Activated naive CD4-positive, alpha-beta T cell treated with anti-CD3 and anti-CD28 coated beads, Interleukin-2, amount 50 U/mL, for 24 hours (primary cell): ENCODE measurements around the gene LCNL1.
A peak's percentile ranks its signal among the peaks of the same experiment; 100 is the strongest.
"Not testable (repeated sequence)": the region's sequence is repeated elsewhere in the genome, so short reads cannot be mapped to it uniquely, and the experiment has no call there.

Source experiments
- H3K27ac Mint-ChIP-seq: one replicate; pipeline ENCODE4 v1.8.0; 2021; ENCODE audit warnings: mild to moderate bottlenecking, mixed read lengths
- H3K27me3 Mint-ChIP-seq: one replicate; pipeline ENCODE4 v1.8.0; 2021; ENCODE audit warnings: mixed read lengths
- H3K36me3 Mint-ChIP-seq: one replicate; pipeline ENCODE4 v1.8.0; 2021; ENCODE audit warnings: mixed read lengths
- H3K4me1 Mint-ChIP-seq: one replicate; pipeline ENCODE4 v1.8.0; 2021; ENCODE audit warnings: mixed read lengths
- H3K4me3 Mint-ChIP-seq: one replicate; pipeline ENCODE4 v1.8.0; 2021; ENCODE audit warnings: mild to moderate bottlenecking, mixed read lengths
- H3K9me3 Mint-ChIP-seq: one replicate; pipeline ENCODE4 v1.8.0; 2021; ENCODE audit warnings: mixed read lengths

LCNL1 gene

GRCh38 chr9:137027369-137028262, 44.8 kb downstream of the LCNL1 start, which contains the start of gene ABCA2:
TSS of gene ABCA2 (minus strand) at chr9:137028237. CDS start at chr9:137028140, 97 bp downstream.
- no peaks in the 10 kb centered on the region for H3K9me3 Mint-ChIP-seq

GRCh38 chr9:137028263-137029057, 45.7 kb downstream of the LCNL1 start:
- Mint-ChIP-seq H3K27me3 (no peaks in the 10 kb centered on the region), H3K4me1 (peaks cover 25% of the 10 kb centered on the region), H3K4me3 (peak overlapping the region; percentile 69), H3K36me3 (no peaks in the 10 kb centered on the region), H3K9me3 (no peaks in the 10 kb centered on the region), H3K27ac (peak overlapping the region; percentile 65)

More at GRCh38 chr9:137027369-137028262, 44.8 kb downstream of the LCNL1 start, which contains the start of gene ABCA2:
- Mint-ChIP-seq H3K4me1 (peaks cover 25% of the 10 kb centered on the region), H3K27me3 (no peaks in the 10 kb centered on the region), H3K36me3 (no peaks in the 10 kb centered on the region), H3K4me3 (peak within 1 kb of the TSS; percentile 83), H3K27ac (peak within 1 kb of the TSS; percentile 65)

- no peak overlapping the region for H3K27ac Mint-ChIP-seq
- H3K9me3 Mint-ChIP-seq: no peaks in the 10 kb centered on the region
- no peaks in the 10 kb centered on the region for H3K36me3 Mint-ChIP-seq
- no peaks in the 10 kb centered on the region for H3K27me3 Mint-ChIP-seq
- H3K4me3 Mint-ChIP-seq: peak overlapping the region; percentile 69
- H3K4me1 Mint-ChIP-seq: peaks cover 29% of the 10 kb centered on the region
Observed at GRCh38 chr9:137029058-137029936, 46.5 kb downstream of the LCNL1 start.

- Mint-ChIP-seq H3K27ac (no peak overlapping the region), H3K36me3 (no peaks in the 10 kb centered on the region), H3K9me3 (no peaks in the 10 kb centered on the region), H3K4me1 (peaks cover 36% of the 10 kb centered on the region), H3K27me3 (no peaks in the 10 kb centered on the region), H3K4me3 (peak overlapping the region; percentile 7)
Observed at GRCh38 chr9:137030006-137030405, 47.2 kb downstream of the LCNL1 start.

GRCh38 chr9:137030538-137031527, 48.0 kb downstream of the LCNL1 start:
- Mint-ChIP-seq H3K4me3 (peak overlapping the region; percentile 26), H3K27me3 (no peaks in the 10 kb centered on the region), H3K9me3 (no peaks in the 10 kb centered on the region), H3K36me3 (no peaks in the 10 kb centered on the region), H3K27ac (no peak overlapping the region), H3K4me1 (peaks cover 40% of the 10 kb centered on the region)

GRCh38 chr9:137031904-137032640, 49.3 kb downstream of the LCNL1 start, which contains the start of gene FUT7:
TSS of gene FUT7 (minus strand) at chr9:137032088. CDS start at chr9:137031991, 97 bp downstream.
- no peak within 1 kb of the TSS for H3K27ac Mint-ChIP-seq
- no peak within 1 kb of the TSS for H3K4me3 Mint-ChIP-seq
- H3K36me3 Mint-ChIP-seq: no peaks in the 10 kb centered on the region
- no peaks in the 10 kb centered on the region for H3K9me3 Mint-ChIP-seq
- H3K4me1 Mint-ChIP-seq: peaks cover 38% of the 10 kb centered on the region
- no peaks in the 10 kb centered on the region for H3K27me3 Mint-ChIP-seq

GRCh38 chr9:137032858-137033257, 50.1 kb downstream of the LCNL1 start:
- H3K27me3 Mint-ChIP-seq: no peaks in the 10 kb centered on the region
- peaks cover 35% of the 10 kb centered on the region for H3K4me1 Mint-ChIP-seq
- no peak overlapping the region for H3K4me3 Mint-ChIP-seq
- no peaks in the 10 kb centered on the region for H3K36me3 Mint-ChIP-seq
- no peaks in the 10 kb centered on the region for H3K9me3 Mint-ChIP-seq
- no peak overlapping the region for H3K27ac Mint-ChIP-seq

- peak overlapping the region; percentile 30 for H3K4me3 Mint-ChIP-seq
- H3K4me1 Mint-ChIP-seq: peaks cover 35% of the 10 kb centered on the region
- H3K9me3 Mint-ChIP-seq: not testable (repeated sequence)
Observed at GRCh38 chr9:137033481-137033880, 50.7 kb downstream of the LCNL1 start.

GRCh38 chr9:137034039-137034708, 51.4 kb downstream of the LCNL1 start:
- Mint-ChIP-seq H3K4me3 (peak overlapping the region; percentile 69), H3K27ac (no peak overlapping the region), H3K27me3 (no peaks in the 10 kb centered on the region), H3K4me1 (peaks cover 35% of the 10 kb centered on the region), H3K9me3 (no peaks in the 10 kb centered on the region), H3K36me3 (no peaks in the 10 kb centered on the region)

More at GRCh38 chr9:137033481-137033880, 50.7 kb downstream of the LCNL1 start:
- not testable (repeated sequence) for H3K27me3 Mint-ChIP-seq, H3K27ac Mint-ChIP-seq, H3K36me3 Mint-ChIP-seq

GRCh38 chr9:137034709-137035506, 52.1 kb downstream of the LCNL1 start:
- Mint-ChIP-seq H3K27me3 (no peaks in the 10 kb centered on the region), H3K36me3 (no peaks in the 10 kb centered on the region)

More at GRCh38 chr9:137034709-137035506, 52.1 kb downstream of the LCNL1 start:
- H3K4me3 Mint-ChIP-seq: peak overlapping the region; percentile 69
- peak overlapping the region; percentile 51 for H3K27ac Mint-ChIP-seq
- peaks cover 28% of the 10 kb centered on the region for H3K4me1 Mint-ChIP-seq
- no peaks in the 10 kb centered on the region for H3K9me3 Mint-ChIP-seq
